ENCODE measurements around the gene RASA2. TPM values are rescaled to one million over a fixed set of nuclear protein-coding genes. Genes with fewer than 3 reads are reported as not detected.
A peak's percentile ranks its signal among the peaks of the same experiment; 100 is the strongest.

Gene RASA2
- total RNA-seq, 2 donors from 2014 or later, result 12.0 to 18.3 TPM

DNA sequence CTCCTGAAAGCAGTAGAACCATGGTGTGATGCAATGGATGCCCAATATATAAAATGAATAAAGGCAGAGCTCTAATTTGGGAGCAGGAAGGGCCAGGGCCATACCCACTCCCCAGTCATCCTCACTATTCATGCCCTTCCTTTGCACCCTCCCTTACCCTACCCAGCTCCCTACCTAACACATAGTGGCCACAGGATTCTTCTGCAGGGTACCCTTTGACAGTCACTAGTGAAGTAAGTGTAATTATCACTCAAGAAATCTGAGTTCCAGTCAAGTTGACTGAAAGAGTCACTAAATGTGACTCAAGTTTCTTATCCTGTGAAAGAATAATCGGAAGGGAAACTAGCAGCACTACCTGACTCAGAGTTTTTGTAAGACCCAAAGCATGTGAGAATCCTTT, 69.2 kb downstream of the RASA2 start:
- TF ChIP-seq, protein P1, sequence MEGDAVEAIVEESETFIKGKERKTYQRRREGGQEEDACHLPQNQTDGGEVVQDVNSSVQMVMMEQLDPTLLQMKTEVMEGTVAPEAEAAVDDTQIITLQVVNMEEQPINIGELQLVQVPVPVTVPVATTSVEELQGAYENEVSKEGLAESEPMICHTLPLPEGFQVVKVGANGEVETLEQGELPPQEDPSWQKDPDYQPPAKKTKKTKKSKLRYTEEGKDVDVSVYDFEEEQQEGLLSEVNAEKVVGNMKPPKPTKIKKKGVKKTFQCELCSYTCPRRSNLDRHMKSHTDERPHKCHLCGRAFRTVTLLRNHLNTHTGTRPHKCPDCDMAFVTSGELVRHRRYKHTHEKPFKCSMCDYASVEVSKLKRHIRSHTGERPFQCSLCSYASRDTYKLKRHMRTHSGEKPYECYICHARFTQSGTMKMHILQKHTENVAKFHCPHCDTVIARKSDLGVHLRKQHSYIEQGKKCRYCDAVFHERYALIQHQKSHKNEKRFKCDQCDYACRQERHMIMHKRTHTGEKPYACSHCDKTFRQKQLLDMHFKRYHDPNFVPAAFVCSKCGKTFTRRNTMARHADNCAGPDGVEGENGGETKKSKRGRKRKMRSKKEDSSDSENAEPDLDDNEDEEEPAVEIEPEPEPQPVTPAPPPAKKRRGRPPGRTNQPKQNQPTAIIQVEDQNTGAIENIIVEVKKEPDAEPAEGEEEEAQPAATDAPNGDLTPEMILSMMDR (IDR thresholded peaks at IDR 0.05), result no peak
- Histone ChIP-seq H3K9ac (ENCODE audit: low read depth in 2 of 2, low read length in 2 of 2) (no peak overlapping the region), H3K36me3 (no peaks in the 10 kb centered on the region), H3K27ac (no peak overlapping the region), H3K4me3 (no peak overlapping the region), H3K4me1 (no peaks in the 10 kb centered on the region), H3K27me3 (no peaks in the 10 kb centered on the region), H3K9me3 (no peaks in the 10 kb centered on the region)
- DNase-seq, result no peak
- intact Hi-C loops (cut with DNase I), result loop anchor here (2.0 kb wide), 1 partner anchor 251 kb away; no protein-coding TSS in a partner anchor

DNA sequence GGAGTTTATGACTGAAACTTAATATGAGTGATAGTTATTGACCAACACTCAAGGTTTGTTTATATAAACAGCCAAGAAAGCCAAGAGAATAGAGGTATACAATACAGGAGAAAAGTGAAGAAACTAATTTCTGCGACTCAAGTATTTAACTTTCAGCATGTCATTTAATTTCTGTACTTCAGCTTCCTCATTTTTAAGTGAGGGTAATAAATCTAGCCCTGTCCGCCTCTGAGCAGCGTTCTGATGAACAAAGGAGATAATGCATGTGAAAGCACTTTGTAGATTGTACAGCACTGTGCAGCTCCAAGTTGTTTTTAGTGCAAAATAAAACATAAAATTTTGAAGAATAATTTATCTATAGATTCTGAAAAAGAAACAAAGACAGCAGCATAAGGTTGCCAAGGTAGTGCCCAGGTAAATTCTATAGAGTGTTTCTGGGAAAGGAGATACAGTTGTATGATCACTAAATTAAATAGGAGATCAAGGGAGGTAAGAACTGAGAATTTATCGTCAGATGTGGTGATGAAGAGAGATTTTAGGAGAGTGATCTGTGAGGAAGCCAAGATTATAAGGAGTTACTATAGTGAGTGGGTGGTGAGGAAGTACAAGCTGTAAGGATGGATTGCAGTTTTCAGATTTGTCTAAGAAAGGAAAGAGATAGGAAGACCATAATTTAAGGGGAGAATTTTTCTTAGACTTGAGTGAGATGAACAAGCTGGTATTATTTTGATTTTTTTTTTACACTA, 71.3 kb downstream of the RASA2 start:
- intact Hi-C loops (cut with DNase I), result loop anchor here (2.0 kb wide), 1 partner anchor 253 kb away; no protein-coding TSS in a partner anchor
- H3K9me3 ChIP-seq, result no peaks in the 10 kb centered on the region
- TF ChIP-seq, protein P1 (IDR thresholded peaks at IDR 0.05), result no peak
- no peak for DNase-seq
- no peak overlapping the region for H3K4me3 ChIP-seq
- H3K36me3 ChIP-seq, result no peaks in the 10 kb centered on the region
- H3K27ac ChIP-seq, result no peak overlapping the region
- H3K4me1 ChIP-seq, result no peaks in the 10 kb centered on the region
- H3K27me3 ChIP-seq, result no peaks in the 10 kb centered on the region
- H3K9ac ChIP-seq (ENCODE audit: low read depth in 2 of 2, low read length in 2 of 2), result no peak overlapping the region

- DNase-seq, result peak; percentile 47
These were observed 74.7 kb downstream of the RASA2 start for GRCh38 chr3:141561426-141562034.

DNA sequence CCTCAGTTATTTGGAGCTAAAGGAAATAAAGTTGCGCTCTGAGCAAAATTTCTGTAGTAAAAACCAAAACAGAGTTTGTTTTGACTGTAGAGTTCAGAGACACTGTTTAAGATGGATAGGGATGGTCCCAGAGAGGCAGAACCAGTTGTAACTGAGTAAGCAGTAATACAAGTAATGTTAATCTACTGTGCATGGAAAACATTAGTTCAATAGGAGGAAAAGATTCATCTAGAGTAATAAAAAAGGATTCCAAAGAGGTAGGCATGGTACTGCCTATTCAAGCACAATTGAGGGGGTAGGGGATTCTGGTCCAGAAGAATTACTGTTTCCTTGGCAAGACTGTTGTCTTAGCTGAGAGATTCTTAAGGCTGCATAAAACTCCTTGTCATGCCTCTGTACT, 77.4 kb downstream of the RASA2 start:
- intact Hi-C loops (cut with DNase I), result loop anchor here (2.0 to 5.0 kb wide), 2 partner anchors 87 to 99 kb away; no protein-coding TSS in a partner anchor
- no peak overlapping the region for H3K27ac ChIP-seq
- H3K9me3 ChIP-seq, result no peaks in the 10 kb centered on the region
- H3K4me1 ChIP-seq, result no peaks in the 10 kb centered on the region
- no peak overlapping the region for H3K4me3 ChIP-seq
- TF ChIP-seq, protein P1 (IDR thresholded peaks at IDR 0.05), result no peak
- DNase-seq, result no peak
- no peaks in the 10 kb centered on the region for H3K27me3 ChIP-seq
- H3K9ac ChIP-seq (ENCODE audit: low read depth in 2 of 2, low read length in 2 of 2), result no peak overlapping the region
- H3K36me3 ChIP-seq, result no peaks in the 10 kb centered on the region

More at GRCh38 chr3:141561426-141562034, 74.7 kb downstream of the RASA2 start:
- H3K4me3 ChIP-seq, result no peak overlapping the region
- H3K9ac ChIP-seq (ENCODE audit: low read depth in 2 of 2, low read length in 2 of 2), result no peak overlapping the region
- TF ChIP-seq, protein P1 (IDR thresholded peaks at IDR 0.05), result peak; percentile 86
- H3K36me3 ChIP-seq, result no peaks in the 10 kb centered on the region
- H3K9me3 ChIP-seq, result no peaks in the 10 kb centered on the region
- no peaks in the 10 kb centered on the region for H3K27me3 ChIP-seq
- no peaks in the 10 kb centered on the region for H3K4me1 ChIP-seq
- intact Hi-C loops (cut with DNase I), result loop anchor here (5.0 kb wide), 1 partner anchor 84 kb away; no protein-coding TSS in a partner anchor
- H3K27ac ChIP-seq, result no peak overlapping the region

- DNase-seq, result no peak
- intact Hi-C loops (cut with DNase I), result loop anchor here (10.0 kb wide), 1 partner anchor 335 kb away; no protein-coding TSS in a partner anchor
- Histone ChIP-seq H3K27me3 (no peaks in the 10 kb centered on the region), H3K27ac (no peak overlapping the region), H3K36me3 (no peaks in the 10 kb centered on the region), H3K4me1 (no peaks in the 10 kb centered on the region), H3K9ac (ENCODE audit: low read depth in 2 of 2, low read length in 2 of 2) (no peak overlapping the region), H3K4me3 (no peak overlapping the region), H3K9me3 (no peaks in the 10 kb centered on the region)
- TF ChIP-seq, protein P1 (IDR thresholded peaks at IDR 0.05), result no peak
These were observed 83.2 kb downstream of the RASA2 start for GRCh38 chr3:141570068-141570467.
